NOMO-1 treated with DMSO at 0.1 percent for 48 hours (cell line): ENCODE data around the gene GPI.
"Not testable (repeated sequence)": the region's sequence is repeated elsewhere in the genome, so short reads cannot be mapped to it uniquely, and the experiment has no call there.

Experiments
- DNase-seq: peaks from one replicate; lab custom pipeline; 2025; ENCODE audit not compliant: unreplicated experiment; lab: John Stamatoyannopoulos, UW

The GPI gene

DNA sequence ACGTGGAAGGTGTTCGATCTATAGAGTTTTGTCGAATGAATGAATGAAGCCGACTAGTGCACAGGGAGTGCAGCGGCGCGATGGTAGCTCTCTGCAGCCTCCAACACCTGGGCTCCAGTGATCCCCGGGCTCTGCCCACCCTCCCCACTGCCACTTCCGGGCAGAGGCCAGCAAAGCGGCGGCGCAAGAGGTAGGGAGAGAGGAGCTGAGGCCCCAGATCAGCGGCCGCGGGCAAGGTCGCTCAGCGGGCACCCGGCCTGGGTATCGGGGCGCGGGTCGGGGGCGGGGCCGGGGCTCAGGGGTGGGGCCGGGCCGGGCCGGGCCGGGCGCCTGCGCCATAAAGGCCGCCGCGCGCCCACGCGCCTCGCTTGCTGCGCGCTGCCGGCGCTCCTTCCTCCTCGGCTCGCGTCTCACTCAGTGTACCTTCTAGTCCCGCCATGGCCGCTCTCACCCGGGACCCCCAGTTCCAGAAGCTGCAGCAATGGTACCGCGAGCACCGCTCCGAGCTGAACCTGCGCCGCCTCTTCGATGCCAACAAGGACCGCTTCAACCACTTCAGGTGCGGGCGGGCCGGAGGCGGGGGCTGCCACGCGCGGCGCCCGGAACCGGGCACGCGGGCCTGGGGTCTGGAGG, at the start of gene GPI:
Gene GPI, plus strand, starts transcription at position 367 of the 633 bp plus-strand sequence. Its CDS starts 71 bp downstream, at position 438.
- peak; percentile 63 for DNase-seq

DNA sequence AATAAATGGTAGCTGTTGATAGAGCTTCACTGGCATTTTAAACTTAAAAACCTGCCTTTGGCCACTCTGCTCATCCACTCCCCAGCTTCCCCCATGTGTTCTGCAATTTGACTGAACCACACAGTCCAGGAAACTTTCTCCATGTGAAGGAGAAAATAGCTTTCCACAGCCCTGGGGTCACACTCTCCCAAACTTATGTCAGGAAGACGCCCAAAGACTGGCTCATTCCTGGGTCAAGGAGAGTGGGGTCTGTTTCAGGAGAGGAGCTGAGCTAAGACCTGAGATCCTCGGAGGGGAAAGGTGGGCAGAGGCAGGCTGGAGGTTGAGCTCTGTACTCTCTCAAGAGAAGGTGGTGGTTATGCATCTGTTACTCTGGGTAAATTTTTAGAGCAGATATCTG, 48.7 kb upstream of the GPI start:
- no peak for DNase-seq

DNA sequence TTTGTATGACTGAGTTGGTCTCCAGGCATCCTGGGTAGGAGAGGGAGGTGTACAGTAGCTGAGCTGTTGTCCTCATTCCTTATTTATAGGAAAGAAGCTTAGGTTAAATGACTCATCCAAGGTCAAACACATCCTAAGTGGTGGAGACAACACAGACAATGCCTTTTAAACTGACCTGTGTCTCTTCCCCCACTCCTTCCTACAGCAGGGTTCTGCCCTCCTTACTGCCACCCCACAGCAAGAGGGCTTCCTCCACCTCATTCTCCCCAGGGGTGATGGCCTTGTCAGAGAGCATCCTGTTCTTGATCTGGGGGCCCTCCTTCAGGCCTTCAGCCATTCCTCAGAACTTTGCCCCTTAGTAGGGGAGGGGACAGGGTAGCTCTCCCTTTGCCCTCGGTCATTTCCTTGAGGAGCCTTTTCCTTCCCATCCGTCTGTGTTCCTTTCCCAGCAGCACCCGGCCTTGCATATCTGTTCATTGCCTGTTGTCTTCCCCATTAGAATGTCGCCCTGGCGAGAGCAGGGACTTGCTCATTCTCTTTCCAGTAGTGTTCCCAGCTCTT, 48.2 kb upstream of the GPI start:
- no peak for DNase-seq

DNA sequence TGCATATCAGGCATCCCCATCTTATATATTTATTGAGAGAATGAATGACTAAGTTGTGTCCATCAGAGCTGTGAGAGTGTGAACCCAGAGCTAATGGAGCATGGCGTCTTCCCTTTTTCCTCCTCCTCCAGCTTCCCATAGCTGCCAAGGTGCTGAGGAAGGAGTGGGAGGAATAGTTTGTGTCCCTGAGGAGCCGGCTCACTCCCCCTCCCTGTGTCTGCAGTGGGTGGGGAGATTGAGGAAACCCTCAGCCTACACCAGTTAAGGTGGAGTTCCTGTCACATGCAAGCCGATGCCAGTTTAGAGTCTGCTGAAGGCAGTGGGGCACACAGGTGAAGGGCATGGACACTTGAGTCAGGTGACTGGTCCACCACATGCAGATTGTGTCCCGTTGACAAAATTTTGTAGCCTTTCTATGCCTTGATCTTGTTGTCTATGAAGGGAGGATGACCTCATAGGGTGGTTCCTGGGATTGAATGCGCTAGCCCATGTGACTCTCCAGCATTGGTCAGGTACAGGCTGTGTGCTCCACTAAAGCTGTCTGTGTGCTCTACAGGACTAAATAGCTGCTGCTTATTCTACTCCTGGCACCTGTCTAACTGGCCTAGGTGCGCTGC, 47.6 kb upstream of the GPI start:
- DNase-seq, result no peak

DNA sequence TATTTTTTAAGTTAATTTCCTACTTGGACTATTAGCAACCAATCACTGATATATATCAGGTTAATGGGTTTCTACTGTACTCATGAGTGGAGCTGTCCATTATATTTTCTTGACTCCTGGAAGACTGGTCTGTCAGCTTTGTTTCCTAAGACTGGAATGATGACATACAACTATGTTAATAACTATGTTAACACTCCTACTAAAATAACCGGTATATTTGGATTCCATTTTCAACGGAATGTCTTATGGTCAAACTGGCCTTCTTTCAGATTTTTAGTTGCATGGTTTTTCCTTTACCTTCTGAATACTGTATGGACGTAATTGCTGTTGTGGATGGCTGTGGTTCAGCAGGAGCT, 45.8 kb upstream of the GPI start:
- no peak for DNase-seq

DNA sequence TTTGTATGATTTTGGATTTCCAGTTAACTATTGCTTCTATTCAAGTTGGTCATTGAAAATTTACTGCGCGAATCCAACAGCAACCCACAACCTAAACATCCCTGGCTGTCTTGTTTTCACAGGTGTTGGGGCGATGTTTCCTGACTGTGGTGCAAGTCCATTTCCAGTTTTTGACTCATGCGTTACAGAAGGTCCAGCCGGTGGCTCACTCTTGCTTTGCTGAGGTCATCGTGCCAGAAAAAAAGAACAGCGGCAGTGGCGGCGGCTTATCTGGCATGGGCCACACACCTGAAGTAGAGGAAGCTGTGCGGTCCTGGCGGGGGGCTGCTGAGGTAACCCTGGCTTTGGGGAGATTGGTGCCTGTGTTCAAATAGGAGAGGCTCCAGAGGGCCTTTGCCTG, 45.2 kb upstream of the GPI start:
- no peak for DNase-seq

DNA sequence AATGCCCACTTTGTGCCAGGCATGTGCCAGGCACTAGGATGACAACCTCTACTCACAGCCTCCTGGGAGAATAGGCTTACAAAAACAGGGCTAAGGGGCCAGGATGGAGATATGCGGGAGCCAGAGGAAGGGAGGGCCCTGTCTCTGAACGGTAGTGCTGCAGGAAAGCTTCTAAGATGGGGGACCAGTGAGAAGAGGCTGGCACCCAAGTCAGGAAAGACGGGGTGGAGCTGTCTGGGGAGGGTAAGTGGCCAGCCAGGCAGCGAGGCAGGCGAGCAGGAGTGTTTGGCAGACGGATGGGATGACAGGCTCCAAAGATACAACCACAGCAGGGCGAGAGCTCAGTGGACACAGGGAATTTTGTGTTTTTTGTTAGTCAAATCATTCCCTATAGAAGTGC, 44.7 kb upstream of the GPI start:
- DNase-seq, result no peak

DNA sequence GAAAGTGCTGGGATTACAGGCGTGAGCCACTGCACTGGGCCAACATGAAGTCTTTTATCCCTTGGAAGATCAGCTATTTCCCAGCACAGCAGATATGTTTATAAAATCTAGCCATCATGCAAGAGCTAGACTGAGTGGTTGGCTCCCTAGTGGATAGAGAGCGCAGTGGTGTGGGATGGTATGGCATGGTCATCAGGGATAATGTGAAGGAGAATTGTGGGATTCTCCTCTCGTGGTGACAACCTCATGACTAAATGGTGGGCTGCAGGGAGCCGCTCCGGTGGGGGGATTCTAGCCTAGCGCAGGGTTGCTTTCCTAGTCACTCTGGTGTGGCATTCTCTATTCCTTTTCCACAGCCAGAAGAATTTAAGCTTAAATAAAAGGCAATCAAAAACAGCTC, 43.3 kb upstream of the GPI start:
- DNase-seq, result no peak

DNA sequence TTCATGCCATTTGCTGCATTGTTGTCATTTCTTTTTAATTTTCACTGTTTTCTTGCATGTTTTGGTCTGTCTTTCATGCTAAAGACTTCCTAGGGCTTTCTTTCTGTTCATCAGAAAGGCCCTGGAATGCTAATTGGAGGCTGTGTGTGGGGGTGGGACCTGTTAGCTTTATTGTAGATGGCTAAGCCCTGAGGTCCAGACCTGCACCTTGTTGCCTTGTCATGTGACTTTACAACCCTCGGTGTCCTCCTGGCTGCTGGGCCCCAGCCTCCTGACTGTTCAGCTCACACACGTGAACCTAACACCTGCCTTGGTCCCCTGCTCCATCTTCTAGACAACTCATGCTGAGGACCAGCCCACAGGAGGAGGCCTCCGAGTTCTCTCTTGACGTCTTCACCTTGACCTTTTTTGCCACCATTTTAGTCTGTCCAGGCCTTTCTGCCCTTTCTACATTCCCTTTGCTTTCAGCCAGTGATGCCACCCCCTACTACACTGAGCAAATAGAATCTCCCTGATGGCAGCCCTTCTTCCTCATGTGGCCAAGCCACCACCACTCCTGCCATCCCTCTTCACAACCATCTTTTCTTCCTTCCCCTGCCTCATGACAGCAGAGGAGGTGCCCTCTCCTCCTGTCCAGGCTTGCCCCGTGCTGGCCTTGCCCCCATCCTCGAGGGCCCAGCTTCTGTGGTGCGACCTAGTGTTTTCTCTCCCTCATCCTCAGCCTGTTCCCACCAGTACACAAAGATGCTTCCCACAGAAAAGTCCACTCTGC, 41.4 kb upstream of the GPI start:
- DNase-seq, result no peak

DNA sequence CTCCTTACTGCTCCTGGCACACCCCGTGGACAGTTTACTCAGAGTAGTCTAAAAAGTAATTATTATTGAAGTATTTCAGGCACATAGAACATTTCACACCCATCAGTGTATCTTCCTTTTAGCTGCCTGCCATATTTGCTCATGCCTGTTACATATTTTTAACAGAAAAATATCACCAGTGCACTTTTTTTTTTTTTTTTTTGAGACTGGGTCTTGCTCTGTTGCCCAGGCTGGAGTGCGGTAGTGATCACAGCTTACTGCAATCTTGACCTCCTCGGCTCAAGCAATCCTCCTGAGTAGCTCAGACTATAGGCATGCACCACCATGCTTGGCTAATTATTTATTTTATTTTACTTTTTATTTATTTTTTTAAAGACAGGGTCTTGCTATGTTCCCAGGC, 40.7 kb upstream of the GPI start:
- no peak for DNase-seq

DNA sequence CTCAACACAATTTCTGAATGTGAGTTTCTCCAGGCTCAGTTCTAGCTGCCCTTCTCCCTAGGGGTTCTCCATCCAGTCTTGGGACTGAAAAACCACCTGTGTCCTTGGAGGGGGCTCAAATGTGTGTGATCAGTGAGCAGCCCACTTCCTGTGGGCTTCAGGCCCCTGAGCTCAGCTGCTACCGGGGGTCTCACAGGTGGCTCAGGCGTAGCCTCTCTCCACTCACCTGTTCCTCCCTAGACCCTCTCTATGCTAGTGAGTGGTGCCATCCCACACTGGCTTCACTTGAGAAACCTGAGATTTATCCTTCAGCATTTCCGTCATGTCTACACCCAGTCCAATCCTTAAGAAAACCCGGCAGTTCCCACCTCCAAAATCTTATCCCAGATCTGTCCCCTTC, 39.8 kb upstream of the GPI start:
- no peak for DNase-seq

DNA sequence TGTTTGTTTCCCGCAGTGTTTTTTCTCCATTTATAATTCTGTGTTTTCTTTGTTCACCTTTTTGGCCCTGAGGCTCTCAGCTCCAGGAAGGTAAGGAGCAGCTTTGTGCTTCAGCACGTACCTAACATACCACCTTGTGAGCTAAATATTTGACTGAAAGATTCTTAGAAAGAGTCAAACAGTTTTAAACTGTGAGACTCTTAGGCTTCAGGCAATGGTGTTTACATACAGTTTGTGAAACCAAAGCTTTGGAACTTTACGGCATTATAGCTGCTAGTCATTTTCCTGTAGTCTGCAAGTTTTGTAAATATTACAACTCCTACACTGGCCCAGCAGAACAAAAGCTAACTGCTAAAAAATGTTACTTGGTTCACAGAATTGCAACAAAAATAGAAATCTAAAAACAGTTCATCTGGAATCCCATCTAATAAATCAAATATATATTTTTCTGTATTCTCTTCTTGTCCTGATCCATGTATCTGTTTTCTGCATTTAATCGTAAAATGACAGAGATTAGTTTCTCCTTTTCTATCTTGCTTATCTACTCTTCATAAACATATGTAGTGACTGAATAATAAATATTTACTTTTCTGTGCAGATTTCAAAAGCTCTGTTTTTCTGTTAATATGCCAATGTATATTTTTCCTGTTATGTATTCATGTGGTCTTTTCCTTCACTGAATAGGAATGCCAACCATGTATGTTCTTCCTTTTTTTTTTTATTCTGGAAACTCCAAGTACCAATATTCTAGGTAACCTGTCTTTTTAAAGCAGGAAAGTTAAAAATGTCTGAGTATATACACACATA, 38.8 kb upstream of the GPI start:
- DNase-seq, result no peak

DNA sequence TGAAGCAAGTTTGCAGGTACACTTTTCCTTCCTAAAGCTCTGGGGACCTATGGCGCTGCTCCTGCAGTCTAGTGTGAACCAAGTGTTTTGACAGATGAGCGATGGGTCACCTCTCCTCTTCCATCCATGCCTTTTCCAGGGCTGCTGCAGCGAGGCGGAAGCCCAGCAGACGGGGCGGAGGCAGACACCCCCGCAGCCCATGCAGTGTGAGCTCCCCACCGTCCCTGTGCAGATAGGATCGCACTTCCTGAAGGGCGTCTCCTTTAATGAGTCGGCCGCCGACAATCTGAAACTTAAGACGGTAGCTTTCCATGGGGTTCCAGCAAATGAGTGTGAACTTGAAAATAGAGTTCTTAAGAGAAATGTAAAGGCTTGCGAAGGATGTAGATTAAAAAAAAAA, 37.1 kb upstream of the GPI start:
- DNase-seq, result no peak

DNA sequence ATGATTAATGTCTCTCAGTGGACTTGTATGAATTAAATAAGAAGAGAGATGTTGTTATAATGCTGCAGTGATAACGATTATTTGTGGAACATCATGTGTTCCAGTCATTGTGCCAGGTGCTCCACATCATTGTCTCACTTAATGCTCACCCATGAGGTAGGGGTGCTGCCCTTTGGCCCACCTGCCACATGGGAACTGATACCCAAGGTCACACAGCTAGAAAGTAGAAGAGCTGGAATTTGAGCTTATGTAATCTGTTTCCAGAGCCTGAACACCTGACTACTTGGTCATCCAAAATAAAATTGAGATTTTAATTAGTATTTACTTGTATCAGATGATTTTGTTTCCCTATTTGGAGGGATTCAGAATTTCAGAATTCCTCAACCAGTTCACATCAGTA, 36.0 kb upstream of the GPI start:
- DNase-seq, result no peak

DNA sequence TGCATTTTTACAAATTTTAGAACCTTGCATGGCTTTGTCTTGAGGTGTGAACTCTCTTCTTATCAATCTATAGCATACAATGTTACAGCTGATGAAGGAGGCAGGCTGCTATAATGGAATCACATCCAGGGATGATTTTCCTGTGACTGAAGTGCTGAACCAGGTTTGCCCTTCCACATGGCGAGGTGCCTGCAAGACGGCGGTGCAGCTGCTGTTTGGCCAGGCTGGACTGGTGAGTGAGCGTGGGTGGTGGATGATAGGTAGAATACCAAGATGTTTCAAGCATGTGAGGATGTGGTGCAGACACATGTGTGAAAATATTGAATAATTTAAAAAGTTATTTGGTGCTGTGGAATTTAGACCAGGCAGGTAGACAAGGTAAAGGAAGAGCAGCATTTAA, 34.9 kb upstream of the GPI start:
- DNase-seq, result no peak

DNA sequence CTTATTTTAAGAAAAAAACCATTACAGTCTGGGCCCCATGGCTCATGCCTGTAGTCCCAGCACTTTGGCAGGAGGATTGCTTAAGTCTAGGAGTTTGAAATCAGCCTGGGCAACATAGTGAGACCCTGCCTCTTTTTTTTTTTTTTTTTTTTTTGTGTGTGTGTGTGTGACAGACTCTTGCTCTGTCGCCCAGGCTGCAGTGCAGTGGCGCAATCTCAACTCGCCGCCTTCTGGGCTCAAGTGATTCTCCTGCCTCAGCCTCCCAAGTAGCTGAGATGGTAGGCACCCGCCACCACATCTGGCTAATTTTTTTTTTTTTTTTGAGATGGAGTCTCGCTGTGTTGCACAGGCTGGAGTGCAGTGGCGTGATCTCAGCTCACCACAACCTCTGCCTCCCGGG, 34.4 kb upstream of the GPI start:
- DNase-seq, result not testable (repeated sequence)

DNA sequence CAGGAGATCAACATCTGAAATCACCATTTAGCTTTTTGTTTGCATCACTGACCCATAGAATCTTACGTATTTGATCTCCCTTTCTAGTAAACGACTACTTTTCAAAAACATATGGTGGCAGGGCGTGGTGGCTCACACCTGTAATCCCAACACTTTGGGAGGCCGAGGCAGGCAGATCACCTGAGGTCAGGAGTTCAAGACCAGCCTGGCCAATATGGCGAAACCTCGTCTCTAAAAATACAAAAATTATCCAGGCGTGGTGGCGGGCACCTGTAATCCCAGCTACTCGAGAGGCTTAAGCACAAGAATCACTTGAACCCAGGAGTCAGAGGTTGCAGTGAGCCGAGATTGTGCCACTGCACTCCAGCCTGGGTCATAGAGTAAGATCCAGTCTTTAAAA, 33.4 kb upstream of the GPI start:
- DNase-seq, result not testable (repeated sequence)

DNA sequence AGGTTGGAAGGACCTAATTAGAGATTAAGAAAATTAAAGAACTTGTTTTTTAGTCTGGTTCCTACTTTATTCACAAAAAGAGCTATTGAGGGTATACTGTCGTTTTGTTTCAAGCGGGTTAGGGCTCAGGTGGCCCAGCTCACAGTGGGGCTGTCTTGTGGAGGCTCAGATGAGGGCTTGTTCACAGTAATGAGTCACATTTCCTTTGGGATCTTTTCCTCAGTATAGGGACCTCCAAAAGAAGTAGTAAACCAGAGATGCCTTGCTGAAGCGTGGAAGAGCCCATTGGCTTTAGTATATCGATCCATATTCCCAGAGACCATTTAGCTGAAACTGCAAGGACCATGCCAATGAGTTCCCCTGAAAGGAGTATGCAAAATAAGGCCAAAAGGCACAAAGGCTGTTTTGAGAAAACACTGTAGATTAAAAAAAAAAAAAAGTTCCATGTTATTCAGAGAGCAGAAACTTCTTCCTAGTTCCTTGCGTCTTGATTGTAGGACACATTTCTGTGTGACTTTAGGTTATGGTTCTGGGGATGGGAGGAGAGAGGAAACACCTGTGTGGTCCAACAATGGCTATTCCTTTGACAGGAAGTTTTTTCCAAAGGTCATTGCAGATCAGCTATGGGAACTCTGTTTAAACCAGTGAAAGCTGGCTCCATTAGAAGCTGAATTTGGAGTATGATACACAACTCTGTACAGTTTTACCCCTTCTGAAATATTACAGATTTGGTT, 32.8 kb upstream of the GPI start:
- no peak for DNase-seq

DNA sequence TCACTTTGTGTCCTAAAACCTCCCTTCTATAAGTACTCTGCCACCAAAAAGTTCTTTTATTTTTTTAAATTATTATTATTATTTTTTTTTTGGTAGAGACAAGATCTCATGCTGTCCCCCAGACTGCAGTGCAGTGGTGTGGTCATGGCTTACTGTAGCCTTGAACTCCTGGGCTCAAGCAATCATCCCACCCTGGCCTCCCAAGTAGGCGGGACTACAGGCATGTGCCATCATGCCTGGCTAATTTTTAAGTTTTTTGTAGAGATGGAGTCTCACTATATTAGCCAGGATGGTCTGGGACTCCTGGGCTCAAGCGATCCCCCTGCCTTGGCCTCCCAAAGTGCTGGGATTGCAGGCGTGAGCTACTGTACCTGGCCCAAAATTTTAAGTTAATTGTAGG, 29.1 kb upstream of the GPI start:
- no peak for DNase-seq

DNA sequence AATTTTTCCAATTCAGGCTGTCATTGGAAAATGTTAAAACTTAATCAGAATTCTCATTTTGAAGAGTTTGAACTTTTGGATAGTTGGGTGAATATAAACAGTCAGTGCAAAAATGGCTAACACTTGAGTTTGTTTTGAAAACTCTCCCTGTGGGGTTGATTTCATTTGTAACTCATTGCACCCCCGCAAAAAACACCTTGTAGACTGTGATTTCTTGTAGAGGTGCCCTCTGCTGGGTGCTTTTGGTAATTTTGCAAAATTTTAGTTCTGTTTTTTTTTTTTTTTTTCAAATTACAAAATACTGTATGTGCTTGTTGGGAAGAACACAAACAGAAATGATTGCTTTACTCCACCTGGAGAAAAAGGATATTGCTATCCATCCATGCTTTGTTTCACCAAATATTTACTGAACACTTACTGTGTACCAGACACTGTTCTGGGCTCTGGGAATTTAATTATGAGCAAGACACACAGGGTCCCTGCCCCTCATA, 28.2 kb upstream of the GPI start:
- DNase-seq, result peak; percentile 16

DNA sequence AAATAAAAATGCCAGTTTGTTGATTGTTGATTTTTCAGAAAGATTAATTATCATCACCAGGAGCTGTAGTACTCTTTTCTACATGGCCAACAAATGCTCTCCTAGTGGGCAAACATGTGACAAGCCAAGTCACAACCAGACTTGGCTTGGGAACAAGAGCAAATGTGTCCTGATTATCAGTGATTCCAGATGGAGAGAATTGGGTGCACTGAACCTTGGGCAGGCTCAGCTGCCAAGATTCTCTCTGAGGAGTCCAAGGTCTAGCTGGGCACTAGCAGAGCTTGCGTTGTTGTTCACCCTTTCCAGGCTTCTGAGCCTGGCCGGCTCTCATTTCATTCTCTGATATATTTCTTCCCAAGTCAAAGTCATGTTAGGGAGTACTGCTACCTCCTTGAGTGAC, 27.3 kb upstream of the GPI start:
- DNase-seq, result no peak
